RCC 7860 (cell line): ENCODE data around the gene COL26A1.
"Not testable (repeated sequence)": the region's sequence is repeated elsewhere in the genome, so short reads cannot be mapped to it uniquely, and the experiment has no call there.

Source experiments
- DNase-seq: peaks from one replicate; pipeline ENCODE4 v3.0.0-alpha.2; 2015; ENCODE audit warnings: low spot score
- FAIRE-seq: peaks from 2 replicates; lab custom pipeline; 2012; peaks lifted over from hg19 to GRCh38; lab: Jason Lieb, UNC

Gene COL26A1

GRCh38 chr7:101436221-101436735, 73.6 kb downstream of the COL26A1 start:
- FAIRE-seq (no peak), DNase-seq (no peak)

GRCh38 chr7:101436857-101437576, 74.3 kb downstream of the COL26A1 start:
- DNase-seq: no peak

GRCh38 chr7:101441890-101442289, 79.2 kb downstream of the COL26A1 start:
- no peak for DNase-seq
- FAIRE-seq: no peak

More at GRCh38 chr7:101436857-101437576, 74.3 kb downstream of the COL26A1 start:
- no peak for FAIRE-seq

GRCh38 chr7:101442426-101443070, 79.9 kb downstream of the COL26A1 start:
- DNase-seq: peak; percentile 53

GRCh38 chr7:101450064-101450463, 87.4 kb downstream of the COL26A1 start:
- DNase-seq: no peak
- no peak for FAIRE-seq

More at GRCh38 chr7:101442426-101443070, 79.9 kb downstream of the COL26A1 start:
- FAIRE-seq: peak; percentile 71

- DNase-seq: peak; percentile 59
- peak; percentile 90 for FAIRE-seq
Measured at GRCh38 chr7:101453617-101454016, 90.9 kb downstream of the COL26A1 start.

GRCh38 chr7:101457001-101457750, 94.5 kb downstream of the COL26A1 start:
- no peak for FAIRE-seq

GRCh38 chr7:101465131-101465530, 102.5 kb downstream of the COL26A1 start:
- DNase-seq (no peak), FAIRE-seq (no peak)

More at GRCh38 chr7:101457001-101457750, 94.5 kb downstream of the COL26A1 start:
- no peak for DNase-seq

GRCh38 chr7:101465576-101466196, 103.0 kb downstream of the COL26A1 start:
- FAIRE-seq: no peak
- DNase-seq: no peak

- DNase-seq (no peak), FAIRE-seq (no peak)
Measured at GRCh38 chr7:101466871-101467270, 104.2 kb downstream of the COL26A1 start.

- DNase-seq: no peak
- no peak for FAIRE-seq
Measured at GRCh38 chr7:101468546-101469275, 106.0 kb downstream of the COL26A1 start.

- no peak for FAIRE-seq
- no peak for DNase-seq
Measured at GRCh38 chr7:101470668-101471487, 108.2 kb downstream of the COL26A1 start.

- DNase-seq: no peak
- FAIRE-seq: no peak
Measured at GRCh38 chr7:101474178-101474577, 111.5 kb downstream of the COL26A1 start.

GRCh38 chr7:101475691-101476090, 113.0 kb downstream of the COL26A1 start:
- not testable (repeated sequence) for FAIRE-seq, DNase-seq

- FAIRE-seq (no peak), DNase-seq (no peak)
Measured at GRCh38 chr7:101479217-101479616, 116.5 kb downstream of the COL26A1 start.

GRCh38 chr7:101486056-101486432, 123.4 kb downstream of the COL26A1 start:
- not testable (repeated sequence) for DNase-seq, FAIRE-seq

- DNase-seq (no peak), FAIRE-seq (no peak)
Measured at GRCh38 chr7:101486433-101487104, 123.9 kb downstream of the COL26A1 start.

GRCh38 chr7:101487105-101487458, 124.4 kb downstream of the COL26A1 start:
- FAIRE-seq: no peak
- no peak for DNase-seq

- DNase-seq (no peak), FAIRE-seq (no peak)
Measured at GRCh38 chr7:101487753-101488152, 125.1 kb downstream of the COL26A1 start.
